22Rv1 (cell line): ENCODE results near the gene NCKAP5.

Experiments used
- CTCF ChIP-seq: fragments of 450-650 bp; IDR thresholded peaks from 2 replicates; pipeline ENCODE4 v1.5.1; 2017; ENCODE audit warnings: mild to moderate bottlenecking
- ZFX ChIP-seq: fragments of 450-650 bp; IDR thresholded peaks from 2 replicates; pipeline ENCODE4 v1.6.1; 2017; ENCODE audit warnings: antibody characterized with exemption, borderline replicate concordance

GRCh38 chr2:133600266-133600928 is 32.1 kb upstream of the NCKAP5 start:
- TF ChIP-seq CTCF (no peak), ZFX (no peak)
